GM23338 (cell line): Measurements from ENCODE around the gene DNAJC27. TPM values are rescaled to one million over a fixed set of nuclear protein-coding genes. Genes with fewer than 3 reads are reported as not detected.

ENCODE experiments used
- ATAC-seq: fragments of 200-7000 bp; cut with Tn5 transposase; 3 replicates; pipeline ENCODE4 v1.9.1; 2020
- DNase-seq: peaks from one replicate; pipeline ENCODE4 v3.0.0-alpha.2; 2015; ENCODE audit warnings: low spot score
- H2AFZ ChIP-seq: fragments of 200-600 bp; sonication (generic); 2 replicates; pipeline ENCODE4 v1.8.0; 2016; ENCODE audit warnings: antibody characterized with exemption, mild to moderate bottlenecking, moderate library complexity
- H3F3A ChIP-seq: fragments of 200-600 bp; sonication (generic); replicated peaks from 2 replicates; pipeline ENCODE4 v1.8.0; 2017; ENCODE audit warnings: antibody characterized with exemption, mixed run types, low read depth
- H3K27ac ChIP-seq: fragments of 200-600 bp; sonication (generic); 2 replicates; pipeline ENCODE4 v1.6.1; 2016; ENCODE audit warnings: low read depth
- H3K27me3 ChIP-seq: fragments of 200-600 bp; sonication (generic); 2 replicates; pipeline ENCODE4 v1.8.0; 2016; ENCODE audit warnings: mild to moderate bottlenecking, mixed run types, moderate library complexity; ENCODE audit not compliant: insufficient read depth
- H3K36me3 ChIP-seq: fragments of 200-600 bp; sonication (generic); 2 replicates; pipeline ENCODE4 v1.8.0; 2016; ENCODE audit warnings: mild to moderate bottlenecking; ENCODE audit not compliant: insufficient read depth
- H3K4me1 ChIP-seq: fragments of 200-600 bp; sonication (generic); 2 replicates; pipeline ENCODE4 v1.8.0; 2016; ENCODE audit warnings: mild to moderate bottlenecking, moderate library complexity; ENCODE audit not compliant: insufficient read depth
- H3K4me2 ChIP-seq: fragments of 200-600 bp; sonication (generic); 2 replicates; pipeline ENCODE4 v1.7.1; 2017; ENCODE audit warnings: mixed run types
- H3K4me3 ChIP-seq: fragments of 200-600 bp; sonication (generic); 2 replicates; pipeline ENCODE4 v1.6.1; 2016; ENCODE audit warnings: mixed run types
- H3K79me2 ChIP-seq: fragments of 200-600 bp; sonication (generic); replicated peaks from 2 replicates; pipeline ENCODE4 v1.8.0; 2017; ENCODE audit warnings: mild to moderate bottlenecking; ENCODE audit not compliant: insufficient read depth
- H3K9me2 ChIP-seq: fragments of 200-600 bp; sonication (generic); 2 replicates; pipeline ENCODE4 v1.8.0; 2017; ENCODE audit not compliant: insufficient read depth
- H4K20me1 ChIP-seq: fragments of 200-600 bp; sonication (generic); replicated peaks from 2 replicates; pipeline ENCODE4 v1.8.0; 2017; ENCODE audit warnings: mild to moderate bottlenecking; ENCODE audit not compliant: insufficient read depth
- H3K27ac Mint-ChIP-seq: 2 replicates; pipeline ENCODE4 v1.8.0; 2020; ENCODE audit warnings: inconsistent platforms, mild to moderate bottlenecking, moderate library complexity, mixed read lengths
- H3K27me3 Mint-ChIP-seq: 3 replicates; pipeline ENCODE4 v1.8.0; 2022; ENCODE audit warnings: low read depth, mild to moderate bottlenecking, moderate library complexity, mixed read lengths, inconsistent platforms; ENCODE audit not compliant: insufficient read depth, poor library complexity
- H3K36me3 Mint-ChIP-seq: 3 replicates; pipeline ENCODE4 v1.8.0; 2021; ENCODE audit warnings: low read depth, mild to moderate bottlenecking, inconsistent platforms, moderate library complexity, mixed read lengths
- H3K4me1 Mint-ChIP-seq: 3 replicates; pipeline ENCODE4 v1.8.0; 2020; ENCODE audit warnings: mild to moderate bottlenecking, inconsistent platforms, mixed read lengths
- H3K4me3 Mint-ChIP-seq: 3 replicates; pipeline ENCODE4 v1.8.0; 2021; ENCODE audit warnings: moderate library complexity, mild to moderate bottlenecking, inconsistent platforms, mixed read lengths
- H3K9me3 Mint-ChIP-seq: 3 replicates; pipeline ENCODE4 v1.8.0; 2020; ENCODE audit warnings: moderate library complexity, mild to moderate bottlenecking, inconsistent platforms, mixed read lengths
- CREB1 ChIP-seq: fragments of 250-450 bp; sonication (Bioruptor Pico); IDR thresholded peaks from 2 replicates; pipeline ENCODE4 v1.5.0; 2020; ENCODE audit warnings: low read depth, mild to moderate bottlenecking, moderate library complexity
- EZH2 ChIP-seq: fragments of 200-600 bp; sonication (generic); IDR thresholded peaks from one replicate; pipeline ENCODE4 v1.8.0; 2017; ENCODE audit warnings: antibody characterized with exemption, mild to moderate bottlenecking, low read depth; ENCODE audit not compliant: unreplicated experiment
- EZH2phosphoT487 ChIP-seq: fragments of 200-600 bp; sonication (generic); IDR thresholded peaks from one replicate; pipeline ENCODE4 v1.8.1; 2018; ENCODE audit warnings: antibody characterized with exemption; ENCODE audit not compliant: unreplicated experiment
- JUNB ChIP-seq: IDR thresholded peaks from one replicate; pipeline ENCODE4 v1.6.1; 2016; ENCODE audit warnings: antibody characterized with exemption; ENCODE audit not compliant: unreplicated experiment
- NANOG ChIP-seq: IDR thresholded peaks from 2 replicates; pipeline ENCODE4 v1.6.1; 2016; ENCODE audit warnings: antibody characterized with exemption, borderline replicate concordance
- POLR2AphosphoS5 ChIP-seq: IDR thresholded peaks from 2 replicates; pipeline ENCODE4 v1.6.1; 2016; ENCODE audit warnings: antibody characterized with exemption, low read depth
- STAT1 ChIP-seq: IDR thresholded peaks from one replicate; pipeline ENCODE4 v1.6.1; 2016; ENCODE audit warnings: antibody characterized with exemption; ENCODE audit not compliant: unreplicated experiment
- ZNF114 ChIP-seq: fragments of 250-450 bp; sonication (Bioruptor Pico); IDR thresholded peaks from 2 replicates; pipeline ENCODE4 v1.5.0; 2020; ENCODE audit warnings: mild to moderate bottlenecking, moderate library complexity
- ZNF331 ChIP-seq: fragments of 250-450 bp; sonication (Bioruptor Pico); IDR thresholded peaks from 2 replicates; pipeline ENCODE4 v1.5.0; 2020; ENCODE audit warnings: low read depth, mild to moderate bottlenecking, moderate library complexity
- polyA plus RNA-seq: library from polyadenylated mRNA; unstranded; fragments of >200 nt; fragmentation: Nextera tagmentation; extraction: Ambion mirVana; gene quantifications from 2 replicates; pipeline ENCODE4 v1.2.1, GENCODE V29; 2016
- total RNA-seq: library from RNA; depleted of rRNA; stranded (reverse); fragments of >200 nt; shearing (Covaris generic); gene quantifications from 2 replicates; pipeline ENCODE4 v1.2.3, GENCODE V29; 2014
- TF ChIP-seq, protein P1 (sequence below): IDR thresholded peaks from one replicate; pipeline ENCODE4 v1.6.1; 2018; ENCODE audit warnings: antibody characterized with exemption; ENCODE audit not compliant: unreplicated experiment
- TF ChIP-seq, protein P2 (sequence below): fragments of 250-450 bp; sonication (Bioruptor Pico); IDR thresholded peaks from 2 replicates; pipeline ENCODE4 v1.5.0; 2020; ENCODE audit warnings: mild to moderate bottlenecking, moderate library complexity
- TF ChIP-seq, protein P3 (sequence below): IDR thresholded peaks from 2 replicates; pipeline ENCODE4 v1.6.1; 2016; ENCODE audit warnings: antibody characterized with exemption
- TF ChIP-seq, protein P4 (sequence below), 2 experiments: fragments of 200-600 bp in 1 of 2; sonication (generic) in 1 of 2; conservative IDR thresholded peaks; 2 replicates each; pipeline versions ENCODE4 v1.5.1 to v1.6.1; 2016 to 2017; ENCODE audit warnings: antibody characterized with exemption in 2 of 2, low read depth in 2 of 2, mild to moderate bottlenecking in 2 of 2, moderate library complexity in 1 of 2

DNAJC27 gene
- total and polyA plus RNA-seq, 2 experiments from 2014 or later, result 2.4 to 2.6 TPM

DNA sequence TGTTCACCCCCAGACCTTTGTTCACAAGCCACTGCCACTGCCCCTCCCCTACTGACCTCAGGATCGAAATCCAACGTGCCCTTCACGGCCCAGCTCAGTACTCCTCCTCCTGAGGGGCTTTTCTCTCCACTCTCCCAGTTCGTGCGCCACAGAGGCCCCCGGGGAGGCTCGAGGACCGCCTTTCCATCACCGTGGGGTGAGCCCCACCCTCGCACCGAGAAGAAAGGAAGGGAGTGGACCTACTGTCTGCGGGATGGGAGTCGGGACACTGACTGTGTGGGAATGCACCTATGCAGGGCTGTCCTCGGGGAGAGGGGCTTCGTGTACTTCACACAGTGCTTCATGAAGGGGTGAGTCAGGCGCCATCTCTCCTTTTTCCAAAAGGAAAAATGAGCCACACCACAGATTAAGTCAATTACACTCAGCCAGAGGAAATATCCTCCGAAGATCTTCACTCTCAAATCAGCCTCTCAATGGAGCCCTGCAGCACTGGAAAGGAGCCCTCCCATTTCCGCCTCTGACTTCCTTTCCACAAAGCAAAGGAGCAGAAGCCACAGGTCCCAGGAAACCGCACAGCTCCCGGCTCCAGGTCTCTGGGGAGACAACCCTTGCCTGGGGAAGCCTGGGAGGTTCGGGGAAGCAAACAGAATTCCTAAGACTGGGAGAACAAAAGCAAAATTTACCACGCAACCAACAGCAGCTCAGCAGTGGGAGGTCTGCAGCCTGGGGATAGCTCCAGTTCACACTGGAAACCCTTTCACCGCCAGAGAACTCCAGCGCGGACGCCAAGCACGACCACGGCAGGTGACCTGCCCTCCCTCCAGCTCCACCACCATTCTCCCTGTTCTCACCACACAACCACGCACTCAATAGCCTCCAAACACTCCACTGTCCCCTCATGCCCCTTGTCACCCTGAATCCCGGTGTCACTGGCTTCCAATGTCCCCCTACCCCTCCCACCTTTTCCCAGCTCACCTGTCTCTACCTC is 73.3 kb downstream of the DNAJC27 start:
- Histone ChIP-seq H3K4me1 (no peaks in the 10 kb centered on the region), H3K4me3 (no peak overlapping the region), H3K9me2 (no peaks in the 10 kb centered on the region), H3F3A (no peaks in the 10 kb centered on the region), H4K20me1 (no peaks in the 10 kb centered on the region; the same call in 1 of the 2 replicates), H3K4me2 (no peak overlapping the region), H3K27ac (no peak overlapping the region), H2AFZ (no peak overlapping the region), H3K27me3 (no peaks in the 10 kb centered on the region), H3K36me3 (peaks cover 9% of the 10 kb centered on the region), H3K79me2 (no peaks in the 10 kb centered on the region; the same call in 1 of the 2 replicates)
- Mint-ChIP-seq H3K4me1 (peaks cover 10% of the 10 kb centered on the region), H3K27me3 (peaks cover 11% of the 10 kb centered on the region), H3K36me3 (peaks cover 62% of the 10 kb centered on the region), H3K9me3 (peaks cover 35% of the 10 kb centered on the region), H3K4me3 (no peak overlapping the region), H3K27ac (no peak overlapping the region)
- TF ChIP-seq, protein P1, sequence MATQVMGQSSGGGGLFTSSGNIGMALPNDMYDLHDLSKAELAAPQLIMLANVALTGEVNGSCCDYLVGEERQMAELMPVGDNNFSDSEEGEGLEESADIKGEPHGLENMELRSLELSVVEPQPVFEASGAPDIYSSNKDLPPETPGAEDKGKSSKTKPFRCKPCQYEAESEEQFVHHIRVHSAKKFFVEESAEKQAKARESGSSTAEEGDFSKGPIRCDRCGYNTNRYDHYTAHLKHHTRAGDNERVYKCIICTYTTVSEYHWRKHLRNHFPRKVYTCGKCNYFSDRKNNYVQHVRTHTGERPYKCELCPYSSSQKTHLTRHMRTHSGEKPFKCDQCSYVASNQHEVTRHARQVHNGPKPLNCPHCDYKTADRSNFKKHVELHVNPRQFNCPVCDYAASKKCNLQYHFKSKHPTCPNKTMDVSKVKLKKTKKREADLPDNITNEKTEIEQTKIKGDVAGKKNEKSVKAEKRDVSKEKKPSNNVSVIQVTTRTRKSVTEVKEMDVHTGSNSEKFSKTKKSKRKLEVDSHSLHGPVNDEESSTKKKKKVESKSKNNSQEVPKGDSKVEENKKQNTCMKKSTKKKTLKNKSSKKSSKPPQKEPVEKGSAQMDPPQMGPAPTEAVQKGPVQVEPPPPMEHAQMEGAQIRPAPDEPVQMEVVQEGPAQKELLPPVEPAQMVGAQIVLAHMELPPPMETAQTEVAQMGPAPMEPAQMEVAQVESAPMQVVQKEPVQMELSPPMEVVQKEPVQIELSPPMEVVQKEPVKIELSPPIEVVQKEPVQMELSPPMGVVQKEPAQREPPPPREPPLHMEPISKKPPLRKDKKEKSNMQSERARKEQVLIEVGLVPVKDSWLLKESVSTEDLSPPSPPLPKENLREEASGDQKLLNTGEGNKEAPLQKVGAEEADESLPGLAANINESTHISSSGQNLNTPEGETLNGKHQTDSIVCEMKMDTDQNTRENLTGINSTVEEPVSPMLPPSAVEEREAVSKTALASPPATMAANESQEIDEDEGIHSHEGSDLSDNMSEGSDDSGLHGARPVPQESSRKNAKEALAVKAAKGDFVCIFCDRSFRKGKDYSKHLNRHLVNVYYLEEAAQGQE, result no peak
- TF ChIP-seq, protein P2, sequence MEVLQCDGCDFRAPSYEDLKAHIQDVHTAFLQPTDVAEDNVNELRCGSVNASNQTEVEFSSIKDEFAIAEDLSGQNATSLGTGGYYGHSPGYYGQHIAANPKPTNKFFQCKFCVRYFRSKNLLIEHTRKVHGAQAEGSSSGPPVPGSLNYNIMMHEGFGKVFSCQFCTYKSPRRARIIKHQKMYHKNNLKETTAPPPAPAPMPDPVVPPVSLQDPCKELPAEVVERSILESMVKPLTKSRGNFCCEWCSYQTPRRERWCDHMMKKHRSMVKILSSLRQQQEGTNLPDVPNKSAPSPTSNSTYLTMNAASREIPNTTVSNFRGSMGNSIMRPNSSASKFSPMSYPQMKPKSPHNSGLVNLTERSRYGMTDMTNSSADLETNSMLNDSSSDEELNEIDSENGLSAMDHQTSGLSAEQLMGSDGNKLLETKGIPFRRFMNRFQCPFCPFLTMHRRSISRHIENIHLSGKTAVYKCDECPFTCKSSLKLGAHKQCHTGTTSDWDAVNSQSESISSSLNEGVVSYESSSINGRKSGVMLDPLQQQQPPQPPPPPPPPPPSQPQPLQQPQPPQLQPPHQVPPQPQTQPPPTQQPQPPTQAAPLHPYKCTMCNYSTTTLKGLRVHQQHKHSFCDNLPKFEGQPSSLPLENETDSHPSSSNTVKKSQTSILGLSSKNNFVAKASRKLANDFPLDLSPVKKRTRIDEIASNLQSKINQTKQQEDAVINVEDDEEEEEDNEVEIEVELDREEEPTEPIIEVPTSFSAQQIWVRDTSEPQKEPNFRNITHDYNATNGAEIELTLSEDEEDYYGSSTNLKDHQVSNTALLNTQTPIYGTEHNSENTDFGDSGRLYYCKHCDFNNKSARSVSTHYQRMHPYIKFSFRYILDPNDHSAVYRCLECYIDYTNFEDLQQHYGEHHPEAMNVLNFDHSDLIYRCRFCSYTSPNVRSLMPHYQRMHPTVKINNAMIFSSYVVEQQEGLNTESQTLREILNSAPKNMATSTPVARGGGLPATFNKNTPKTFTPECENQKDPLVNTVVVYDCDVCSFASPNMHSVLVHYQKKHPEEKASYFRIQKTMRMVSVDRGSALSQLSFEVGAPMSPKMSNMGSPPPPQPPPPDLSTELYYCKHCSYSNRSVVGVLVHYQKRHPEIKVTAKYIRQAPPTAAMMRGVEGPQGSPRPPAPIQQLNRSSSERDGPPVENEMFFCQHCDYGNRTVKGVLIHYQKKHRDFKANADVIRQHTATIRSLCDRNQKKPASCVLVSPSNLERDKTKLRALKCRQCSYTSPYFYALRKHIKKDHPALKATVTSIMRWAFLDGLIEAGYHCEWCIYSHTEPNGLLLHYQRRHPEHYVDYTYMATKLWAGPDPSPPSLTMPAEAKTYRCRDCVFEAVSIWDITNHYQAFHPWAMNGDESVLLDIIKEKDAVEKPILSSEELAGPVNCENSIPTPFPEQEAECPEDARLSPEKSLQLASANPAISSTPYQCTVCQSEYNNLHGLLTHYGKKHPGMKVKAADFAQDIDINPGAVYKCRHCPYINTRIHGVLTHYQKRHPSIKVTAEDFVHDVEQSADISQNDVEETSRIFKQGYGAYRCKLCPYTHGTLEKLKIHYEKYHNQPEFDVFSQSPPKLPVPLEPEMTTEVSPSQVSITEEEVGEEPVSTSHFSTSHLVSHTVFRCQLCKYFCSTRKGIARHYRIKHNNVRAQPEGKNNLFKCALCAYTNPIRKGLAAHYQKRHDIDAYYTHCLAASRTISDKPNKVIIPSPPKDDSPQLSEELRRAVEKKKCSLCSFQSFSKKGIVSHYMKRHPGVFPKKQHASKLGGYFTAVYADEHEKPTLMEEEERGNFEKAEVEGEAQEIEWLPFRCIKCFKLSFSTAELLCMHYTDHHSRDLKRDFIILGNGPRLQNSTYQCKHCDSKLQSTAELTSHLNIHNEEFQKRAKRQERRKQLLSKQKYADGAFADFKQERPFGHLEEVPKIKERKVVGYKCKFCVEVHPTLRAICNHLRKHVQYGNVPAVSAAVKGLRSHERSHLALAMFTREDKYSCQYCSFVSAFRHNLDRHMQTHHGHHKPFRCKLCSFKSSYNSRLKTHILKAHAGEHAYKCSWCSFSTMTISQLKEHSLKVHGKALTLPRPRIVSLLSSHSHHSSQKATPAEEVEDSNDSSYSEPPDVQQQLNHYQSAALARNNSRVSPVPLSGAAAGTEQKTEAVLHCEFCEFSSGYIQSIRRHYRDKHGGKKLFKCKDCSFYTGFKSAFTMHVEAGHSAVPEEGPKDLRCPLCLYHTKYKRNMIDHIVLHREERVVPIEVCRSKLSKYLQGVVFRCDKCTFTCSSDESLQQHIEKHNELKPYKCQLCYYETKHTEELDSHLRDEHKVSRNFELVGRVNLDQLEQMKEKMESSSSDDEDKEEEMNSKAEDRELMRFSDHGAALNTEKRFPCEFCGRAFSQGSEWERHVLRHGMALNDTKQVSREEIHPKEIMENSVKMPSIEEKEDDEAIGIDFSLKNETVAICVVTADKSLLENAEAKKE (CRISPR knock-in tag), result no peak
- TF ChIP-seq JUNB, result no peak
- TF ChIP-seq, protein P3, sequence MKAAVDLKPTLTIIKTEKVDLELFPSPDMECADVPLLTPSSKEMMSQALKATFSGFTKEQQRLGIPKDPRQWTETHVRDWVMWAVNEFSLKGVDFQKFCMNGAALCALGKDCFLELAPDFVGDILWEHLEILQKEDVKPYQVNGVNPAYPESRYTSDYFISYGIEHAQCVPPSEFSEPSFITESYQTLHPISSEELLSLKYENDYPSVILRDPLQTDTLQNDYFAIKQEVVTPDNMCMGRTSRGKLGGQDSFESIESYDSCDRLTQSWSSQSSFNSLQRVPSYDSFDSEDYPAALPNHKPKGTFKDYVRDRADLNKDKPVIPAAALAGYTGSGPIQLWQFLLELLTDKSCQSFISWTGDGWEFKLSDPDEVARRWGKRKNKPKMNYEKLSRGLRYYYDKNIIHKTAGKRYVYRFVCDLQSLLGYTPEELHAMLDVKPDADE, result no peak
- no peak for TF ChIP-seq ZNF114 (CRISPR knock-in tag)
- TF ChIP-seq, protein P4, sequence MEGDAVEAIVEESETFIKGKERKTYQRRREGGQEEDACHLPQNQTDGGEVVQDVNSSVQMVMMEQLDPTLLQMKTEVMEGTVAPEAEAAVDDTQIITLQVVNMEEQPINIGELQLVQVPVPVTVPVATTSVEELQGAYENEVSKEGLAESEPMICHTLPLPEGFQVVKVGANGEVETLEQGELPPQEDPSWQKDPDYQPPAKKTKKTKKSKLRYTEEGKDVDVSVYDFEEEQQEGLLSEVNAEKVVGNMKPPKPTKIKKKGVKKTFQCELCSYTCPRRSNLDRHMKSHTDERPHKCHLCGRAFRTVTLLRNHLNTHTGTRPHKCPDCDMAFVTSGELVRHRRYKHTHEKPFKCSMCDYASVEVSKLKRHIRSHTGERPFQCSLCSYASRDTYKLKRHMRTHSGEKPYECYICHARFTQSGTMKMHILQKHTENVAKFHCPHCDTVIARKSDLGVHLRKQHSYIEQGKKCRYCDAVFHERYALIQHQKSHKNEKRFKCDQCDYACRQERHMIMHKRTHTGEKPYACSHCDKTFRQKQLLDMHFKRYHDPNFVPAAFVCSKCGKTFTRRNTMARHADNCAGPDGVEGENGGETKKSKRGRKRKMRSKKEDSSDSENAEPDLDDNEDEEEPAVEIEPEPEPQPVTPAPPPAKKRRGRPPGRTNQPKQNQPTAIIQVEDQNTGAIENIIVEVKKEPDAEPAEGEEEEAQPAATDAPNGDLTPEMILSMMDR (conservative IDR thresholded peaks at IDR 0.05; ENCODE audit: low read depth in 2 of 2), result no peak
- no peak for TF ChIP-seq EZH2phosphoT487
- no peak for TF ChIP-seq STAT1
- no peak for TF ChIP-seq CREB1 (CRISPR knock-in tag)
- no peak for TF ChIP-seq EZH2
- no peak for TF ChIP-seq ZNF331 (CRISPR knock-in tag)
- no peak for TF ChIP-seq NANOG
- no peak for TF ChIP-seq POLR2AphosphoS5
- peak; percentile 73 for ATAC-seq
- no peak for DNase-seq
